Posterior vena cava (tissue), 2 donors: ENCODE data around the gene ARRDC4. TPM values are rescaled to one million over a fixed set of nuclear protein-coding genes. Genes with fewer than 3 reads are reported as not detected.

Experiments used
- DNase-seq: peaks from one replicate; pipeline ENCODE4 v3.0.0-alpha.2; 2020; ENCODE audit warnings: low spot score
- intact Hi-C, 2 donors: fragments of 100-400 bp; cut with DNase I; formaldehyde crosslinking; loops; one replicate each; pipeline versions ENCODE4 v1.14.1 to v1.14.2; 2022 to 2023
- total RNA-seq, 2 donors: library from RNA; stranded (reverse); fragmentation: NEBNext Ultra II Directional; extraction: Animal tissue kit (Norgen Biotek cat#: 25700); gene quantifications; one replicate each; pipeline ENCODE4 v1.2.1, GENCODE V29; 2021
- donor health status: DM: yes; HTN: yes; CAD: no.
- donor health status: DM: yes; HTN: yes; CAD: no.

The ARRDC4 gene
- total RNA-seq, 2 donors from 2014 or later, result 37.9 to 43.6 TPM

DNA sequence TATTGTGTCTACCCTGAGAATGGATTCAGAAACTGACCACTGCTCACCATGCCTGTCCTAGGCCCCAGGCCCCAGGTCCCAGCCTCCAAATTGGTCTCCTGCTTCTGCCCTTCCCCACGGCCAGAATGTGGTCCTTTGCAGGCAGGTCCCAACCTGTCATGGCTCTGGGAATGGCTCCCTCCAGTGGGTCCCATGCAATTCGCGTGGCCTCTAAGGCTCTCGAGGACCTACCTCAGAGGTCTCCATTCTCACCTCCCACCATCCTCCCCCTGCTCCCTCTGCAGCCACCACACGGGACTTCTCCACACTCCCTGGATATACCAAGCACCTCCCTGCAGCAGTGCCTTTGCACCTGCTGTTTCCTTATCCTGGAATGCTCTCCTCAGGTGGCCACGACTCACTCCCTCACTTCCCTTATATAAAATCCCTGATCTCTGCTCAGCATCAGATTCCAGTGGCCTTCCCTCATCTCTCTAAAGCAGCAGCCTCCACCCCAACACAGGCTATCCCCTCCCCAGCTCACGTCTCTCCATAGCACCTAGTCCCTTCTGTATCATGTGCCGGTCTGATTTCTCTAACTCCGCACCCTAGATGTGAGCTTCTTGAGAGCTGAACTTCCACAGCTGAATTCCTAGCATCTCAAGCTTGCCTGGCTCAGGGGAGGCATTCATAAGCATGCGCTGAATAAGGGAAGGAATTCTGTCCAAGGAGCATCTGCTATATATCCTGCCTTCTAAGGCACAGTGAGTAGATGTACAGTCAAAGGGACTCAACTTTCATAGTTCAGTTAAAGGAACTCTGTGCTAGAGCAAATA is 56.9 kb downstream of the ARRDC4 start:
- no peak for DNase-seq
- intact Hi-C loops, result no loop called here

DNA sequence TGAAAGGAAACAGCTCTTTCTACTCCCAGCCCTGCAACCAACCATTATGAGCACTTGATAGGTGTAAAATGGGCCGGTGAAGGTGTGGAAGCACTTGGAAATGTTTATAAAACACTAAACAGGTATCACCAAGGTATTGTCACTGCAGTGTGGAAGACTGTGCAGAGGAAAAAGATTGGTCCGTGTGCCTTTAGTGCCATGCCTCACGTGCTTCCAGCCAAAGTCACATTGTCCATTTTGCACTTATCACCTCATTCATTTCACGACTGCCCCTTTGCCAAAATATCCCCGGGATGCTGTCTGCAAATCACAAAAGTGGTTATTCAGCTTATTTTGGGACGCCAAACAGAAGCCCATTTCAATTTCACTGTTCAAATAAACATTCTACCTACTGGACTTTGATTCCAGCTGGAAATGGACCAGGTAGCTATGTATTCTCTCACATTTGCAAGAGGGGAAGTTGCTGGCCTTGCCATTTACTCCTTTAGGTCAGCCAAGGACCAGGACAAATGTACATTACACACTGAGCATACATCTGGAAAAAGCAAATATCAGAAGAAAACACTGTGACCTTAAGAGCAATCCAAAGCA is 58.4 kb downstream of the ARRDC4 start:
- intact Hi-C loops, result no loop called here
- DNase-seq, result no peak
